ENCODE results near the gene POM121C.
"Not testable (repeated sequence)": the region's sequence is repeated elsewhere in the genome, so short reads cannot be mapped to it uniquely, and the experiment has no call there.

The POM121C gene

DNA sequence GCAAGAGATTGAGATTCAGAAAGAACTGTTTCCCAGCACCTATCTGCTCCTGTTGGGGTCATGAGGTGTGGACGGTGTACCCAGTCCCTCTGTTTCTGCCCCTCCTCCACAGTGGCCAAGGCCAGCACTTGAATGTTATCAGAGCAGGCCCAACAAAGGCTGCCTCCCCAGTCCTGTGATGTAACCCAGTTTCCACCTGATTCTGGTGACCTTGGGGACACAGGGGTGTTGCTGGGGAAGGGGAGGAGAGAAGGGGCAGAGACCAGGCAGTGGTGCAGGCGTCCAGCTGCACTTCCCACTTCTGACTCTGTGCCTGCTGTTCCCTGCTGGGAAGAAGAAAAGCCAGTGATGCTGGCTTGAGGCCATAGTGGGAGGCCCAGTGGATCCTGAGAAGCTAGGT lies 88.2 kb downstream of the POM121C start:
- not testable (repeated sequence) for DNase-seq

- DNase-seq: not testable (repeated sequence)
These were observed 90.8 kb downstream of the POM121C start, which contains the start of gene TRIM73 for GRCh38 chr7:75395329-75395728. TSS of gene TRIM73 (plus strand) at chr7:75395629. CDS start at chr7:75398934, 3,305 bp downstream.

GRCh38 chr7:75393194-75393593 lies 92.9 kb downstream of the POM121C start:
- not testable (repeated sequence) for DNase-seq

- DNase-seq: not testable (repeated sequence)
These were observed 111.4 kb downstream of the POM121C start for GRCh38 chr7:75374519-75375317.

- not testable (repeated sequence) for DNase-seq
These were observed 112.0 kb downstream of the POM121C start for GRCh38 chr7:75374144-75374518.

GRCh38 chr7:75367313-75367712 lies 118.8 kb downstream of the POM121C start:
- DNase-seq: not testable (repeated sequence)

Data from anterior cingulate cortex (tissue), 58 donors.